Testis (tissue), 2 donors: ENCODE data around the gene RFX2.

Source experiments
- CTCF ChIP-seq, 3 experiments: fragments of 450-650 bp in 2 of 3; fragments of 200-600 bp in 1 of 3; sonication (generic) in 1 of 3; IDR thresholded peaks; one replicate each; pipeline ENCODE4 v1.5.1; 2016 to 2019; ENCODE audit warnings: antibody characterized with exemption in 3 of 3, mild to moderate bottlenecking in 2 of 3, moderate library complexity in 1 of 3
- POLR2A ChIP-seq: fragments of 450-650 bp; IDR thresholded peaks from one replicate; pipeline ENCODE4 v1.6.1; 2017; ENCODE audit warnings: antibody characterized with exemption, mild to moderate bottlenecking, moderate library complexity

- TF ChIP-seq CTCF (IDR thresholded peaks at IDR 0.05) = no peak
- TF ChIP-seq POLR2A = no peak
These were observed 141.6 kb downstream of the RFX2 start for GRCh38 chr19:5968431-5969373.
